ENCODE data around the gene ACBD3. TPM values are rescaled to one million over a fixed set of nuclear protein-coding genes. Genes with fewer than 3 reads are reported as not detected.
A peak's percentile ranks its signal among the peaks of the same experiment; 100 is the strongest.

The ACBD3 gene
- total RNA-seq, 1 donor: 80.3 TPM

GRCh38 chr1:226133504-226134123 is 52.9 kb downstream of the ACBD3 start:
- H3K36me3 ChIP-seq (ENCODE audit: insufficient read depth, low read length): no peaks in the 10 kb centered on the region
- peaks cover 4% of the 10 kb centered on the region for H4K20me1 ChIP-seq (ENCODE audit: insufficient read depth, low read length)
- H3K4me2 ChIP-seq (ENCODE audit: insufficient read depth, low read length): no peak overlapping the region
- H3K27me3 ChIP-seq (ENCODE audit: insufficient read depth, low read length): peaks cover 8% of the 10 kb centered on the region
- H3K27ac ChIP-seq (ENCODE audit: low read depth, low read length): no peak overlapping the region
- no peak for TF ChIP-seq CTCF (IDR thresholded peaks at IDR 0.05; ENCODE audit: extremely low read depth, low read depth, low read length)
- H3K4me3 ChIP-seq (ENCODE audit: insufficient read depth, low read length): no peak overlapping the region
- H3K79me2 ChIP-seq (ENCODE audit: insufficient read depth, low read length): no peaks in the 10 kb centered on the region
- H2AFZ ChIP-seq (ENCODE audit: low read length): no peak overlapping the region
- H3K4me1 ChIP-seq (ENCODE audit: insufficient read depth, low read length): peaks cover 11% of the 10 kb centered on the region
- peak; percentile 53 for DNase-seq (ENCODE audit: insufficient read length, low spot score, missing footprints)
- no peaks in the 10 kb centered on the region for H3K9me3 ChIP-seq (ENCODE audit: low read depth, low read length)

GRCh38 chr1:226132728-226133503 is 53.6 kb downstream of the ACBD3 start:
- DNase-seq (ENCODE audit: insufficient read length, low spot score, missing footprints): peak; percentile 76

GRCh38 chr1:226131639-226132038 is 54.9 kb downstream of the ACBD3 start:
- Histone ChIP-seq H4K20me1 (ENCODE audit: insufficient read depth, low read length) (peaks cover 4% of the 10 kb centered on the region), H3K27ac (ENCODE audit: low read depth, low read length) (no peak overlapping the region)
- TF ChIP-seq CTCF (IDR thresholded peaks at IDR 0.05; ENCODE audit: extremely low read depth, low read depth, low read length): no peak

More at GRCh38 chr1:226132728-226133503, 53.6 kb downstream of the ACBD3 start:
- Histone ChIP-seq H3K4me1 (ENCODE audit: insufficient read depth, low read length) (peaks cover 12% of the 10 kb centered on the region), H3K27ac (ENCODE audit: low read depth, low read length) (no peak overlapping the region), H4K20me1 (ENCODE audit: insufficient read depth, low read length) (peaks cover 4% of the 10 kb centered on the region), H3K4me3 (ENCODE audit: insufficient read depth, low read length) (no peak overlapping the region), H3K4me2 (ENCODE audit: insufficient read depth, low read length) (no peak overlapping the region), H2AFZ (ENCODE audit: low read length) (no peak overlapping the region), H3K9me3 (ENCODE audit: low read depth, low read length) (no peaks in the 10 kb centered on the region), H3K36me3 (ENCODE audit: insufficient read depth, low read length) (no peaks in the 10 kb centered on the region), H3K27me3 (ENCODE audit: insufficient read depth, low read length) (peaks cover 8% of the 10 kb centered on the region), H3K79me2 (ENCODE audit: insufficient read depth, low read length) (no peaks in the 10 kb centered on the region)
- TF ChIP-seq CTCF (IDR thresholded peaks at IDR 0.05; ENCODE audit: extremely low read depth, low read depth, low read length): no peak

GRCh38 chr1:226129230-226129629 is 57.3 kb downstream of the ACBD3 start:
- no peak overlapping the region for H3K4me2 ChIP-seq (ENCODE audit: insufficient read depth, low read length)
- TF ChIP-seq CTCF (IDR thresholded peaks at IDR 0.05; ENCODE audit: extremely low read depth, low read depth, low read length): no peak
- H3K36me3 ChIP-seq (ENCODE audit: insufficient read depth, low read length): no peaks in the 10 kb centered on the region
- H3K4me1 ChIP-seq (ENCODE audit: insufficient read depth, low read length): peaks cover 3% of the 10 kb centered on the region
- H3K27me3 ChIP-seq (ENCODE audit: insufficient read depth, low read length): peaks cover 8% of the 10 kb centered on the region
- DNase-seq (ENCODE audit: insufficient read length, low spot score, missing footprints): no peak
- H3K4me3 ChIP-seq (ENCODE audit: insufficient read depth, low read length): no peak overlapping the region
- no peak overlapping the region for H3K27ac ChIP-seq (ENCODE audit: low read depth, low read length)
- no peak overlapping the region for H2AFZ ChIP-seq (ENCODE audit: low read length)
- no peaks in the 10 kb centered on the region for H3K79me2 ChIP-seq (ENCODE audit: insufficient read depth, low read length)
- H4K20me1 ChIP-seq (ENCODE audit: insufficient read depth, low read length): no peaks in the 10 kb centered on the region
- H3K9me3 ChIP-seq (ENCODE audit: low read depth, low read length): no peaks in the 10 kb centered on the region

More at GRCh38 chr1:226131639-226132038, 54.9 kb downstream of the ACBD3 start:
- no peaks in the 10 kb centered on the region for H3K79me2 ChIP-seq (ENCODE audit: insufficient read depth, low read length)
- H2AFZ ChIP-seq (ENCODE audit: low read length): no peak overlapping the region
- DNase-seq (ENCODE audit: insufficient read length, low spot score, missing footprints): peak; percentile 35
- H3K4me2 ChIP-seq (ENCODE audit: insufficient read depth, low read length): no peak overlapping the region
- H3K4me3 ChIP-seq (ENCODE audit: insufficient read depth, low read length): no peak overlapping the region
- H3K27me3 ChIP-seq (ENCODE audit: insufficient read depth, low read length): peaks cover 8% of the 10 kb centered on the region
- no peaks in the 10 kb centered on the region for H3K9me3 ChIP-seq (ENCODE audit: low read depth, low read length)
- H3K36me3 ChIP-seq (ENCODE audit: insufficient read depth, low read length): no peaks in the 10 kb centered on the region
- peaks cover 12% of the 10 kb centered on the region for H3K4me1 ChIP-seq (ENCODE audit: insufficient read depth, low read length)

Data from osteoblast (primary cell).